ENCODE results near the gene COL3A1. TPM values are rescaled to one million over a fixed set of nuclear protein-coding genes. Genes with fewer than 3 reads are reported as not detected.

Gene COL3A1
- total and polyA plus RNA-seq, 9 of the 15 experiments (the other 6 are each of a cell fraction or from before 2014, with no cell fraction given), result 0.01 to 0.71 (median 0.07) TPM; not detected in 2

- Histone ChIP-seq H3K27me3 (ENCODE audit: control insufficient read depth in 2 of 2, insufficient read depth in 2 of 2, low read length in 2 of 2) (no peaks in the 10 kb centered on the region), H3K4me2 (ENCODE audit: insufficient read depth, low read length) (no peak overlapping the region), H3K9ac (ENCODE audit: insufficient read depth in 1 of 2, low read depth in 2 of 2, low read length in 2 of 2) (no peak overlapping the region), H3K4me3 (no peak overlapping the region), H3K9me3 (replicated peaks; ENCODE audit: control insufficient read depth, insufficient read depth, low read depth, low read length) (no peaks in the 10 kb centered on the region), H3K36me3 (ENCODE audit: control insufficient read depth, insufficient read depth, low read length) (no peaks in the 10 kb centered on the region), H3K79me2 (ENCODE audit: control insufficient read depth, insufficient read depth, low read length) (no peaks in the 10 kb centered on the region), H4K20me1 (replicated peaks; ENCODE audit: control insufficient read depth, insufficient read depth, low read length) (no peaks in the 10 kb centered on the region), H3K27ac (ENCODE audit: extremely low read depth, low read depth, low read length) (no peak overlapping the region), H2AFZ (ENCODE audit: low read depth, low read length) (no peak overlapping the region), H3K9me1 (ENCODE audit: control insufficient read depth, insufficient read depth, low read length) (no peaks in the 10 kb centered on the region), H3K4me1 (replicated peaks in 1 of 2; ENCODE audit: control insufficient read depth in 2 of 2, insufficient read depth in 2 of 2, low read length in 2 of 2) (no peaks in the 10 kb centered on the region)
- FAIRE-seq (no peak), ATAC-seq (no peak), DNase-seq (ENCODE audit: extremely low read depth in 1 of 4, low spot score in 3 of 4) (no peak)
- in situ Hi-C loops (cut with MboI), result no loop called here
- ChIA-PET POLR2A (no interaction called here), CTCF (ENCODE audit: low intra/inter-chr PET ratio) (no interaction called here)
- BruUV-seq (replicated peaks), result no TSS peak
- intact Hi-C loops (cut with micrococcal nuclease), result no loop called here
- WGBS (ENCODE audit: insufficient coverage, low coverage, missing lambda C conversion rate), result 0% methylated on average over 3 of the region's 3 CpGs
- TF ChIP-seq ATF1 (CRISPR knock-in tag; IDR thresholded peaks at IDR 0.05), result no peak
- TF ChIP-seq ATF1 (tag; IDR thresholded peaks at IDR 0.05), result no peak
- no peak for TF ChIP-seq HCFC1 (IDR thresholded peaks at IDR 0.05; ENCODE audit: low read depth, low read length)
- TF ChIP-seq ETV6 (IDR thresholded peaks at IDR 0.05; ENCODE audit: borderline replicate concordance in 1 of 2, low read depth in 2 of 2, low read length in 1 of 2), result no peak
- no peak for TF ChIP-seq ETV6 (CRISPR knock-in tag; IDR thresholded peaks at IDR 0.05; ENCODE audit: borderline replicate concordance)
- no peak for TF ChIP-seq ELF4 (CRISPR knock-in tag; IDR thresholded peaks at IDR 0.05)
- no peak for TF ChIP-seq ZNF165 (CRISPR knock-in tag; IDR thresholded peaks at IDR 0.05; ENCODE audit: borderline replicate concordance)
- no peak for TF ChIP-seq KDM2B (CRISPR knock-in tag; IDR thresholded peaks at IDR 0.05)
- TF ChIP-seq PHF21A (IDR thresholded peaks at IDR 0.05; ENCODE audit: borderline replicate concordance, low read depth), result no peak
- TF ChIP-seq HDGF (IDR thresholded peaks at IDR 0.05), result no peak
- TF ChIP-seq E2F5 (CRISPR knock-in tag; IDR thresholded peaks at IDR 0.05), result no peak
- no peak for TF ChIP-seq ZNF280B (CRISPR knock-in tag; IDR thresholded peaks at IDR 0.05)
- TF ChIP-seq DEAF1 (CRISPR knock-in tag; IDR thresholded peaks at IDR 0.05), result no peak
- no peak for TF ChIP-seq ILF3 (IDR thresholded peaks at IDR 0.05; ENCODE audit: borderline replicate concordance)
- TF ChIP-seq BDP1 (IDR thresholded peaks at IDR 0.05; ENCODE audit: insufficient read depth, insufficient read length), result no peak
- TF ChIP-seq RERE (CRISPR knock-in tag; IDR thresholded peaks at IDR 0.05; ENCODE audit: borderline replicate concordance), result no peak
These were observed 10.4 kb upstream of the COL3A1 start for GRCh38 chr2:188963741-188964140.
